ENCODE measurements around the gene CFAP251. TPM values are rescaled to one million over a fixed set of nuclear protein-coding genes. Genes with fewer than 3 reads are reported as not detected.
A peak's percentile ranks its signal among the peaks of the same experiment; 100 is the strongest.

The CFAP251 gene
- total RNA-seq, 1 donor from 2014 or later: 1.3 TPM

- ATAC-seq: no peak
- DNase-seq (ENCODE audit: missing footprints): no peak
- intact Hi-C loops (cut with DNase I): no loop called here
Measured at GRCh38 chr12:121989276-121990113, 71.1 kb downstream of the CFAP251 start.

- intact Hi-C loops (cut with DNase I): no loop called here
- ATAC-seq (no peak), DNase-seq (ENCODE audit: missing footprints) (no peak)
Measured at GRCh38 chr12:121990114-121990647, 71.8 kb downstream of the CFAP251 start.

- DNase-seq (ENCODE audit: missing footprints): no peak
- intact Hi-C loops (cut with DNase I): no loop called here
- ATAC-seq: no peak
Measured at GRCh38 chr12:121990692-121991603, 72.6 kb downstream of the CFAP251 start.

GRCh38 chr12:121992059-121992879, 73.9 kb downstream of the CFAP251 start:
- ATAC-seq (no peak), DNase-seq (ENCODE audit: missing footprints) (no peak)
- intact Hi-C loops (cut with DNase I): no loop called here

- DNase-seq (ENCODE audit: missing footprints): no peak
- peak; percentile 63 for ATAC-seq
- intact Hi-C loops (cut with DNase I): no loop called here
Measured at GRCh38 chr12:121996050-121996944, 77.9 kb downstream of the CFAP251 start.

- ATAC-seq (no peak), DNase-seq (ENCODE audit: missing footprints) (no peak)
- intact Hi-C loops (cut with DNase I): no loop called here
Measured at GRCh38 chr12:121996945-121997612, 78.7 kb downstream of the CFAP251 start.

GRCh38 chr12:122001466-122002209, 83.2 kb downstream of the CFAP251 start:
- ATAC-seq (no peak), DNase-seq (ENCODE audit: missing footprints) (no peak)
- intact Hi-C loops (cut with DNase I): no loop called here

GRCh38 chr12:122003651-122004611, 85.5 kb downstream of the CFAP251 start:
- intact Hi-C loops (cut with DNase I): no loop called here
- ATAC-seq (peak; percentile 30), DNase-seq (ENCODE audit: missing footprints) (no peak)

- intact Hi-C loops (cut with DNase I): no loop called here
- ATAC-seq (no peak), DNase-seq (ENCODE audit: missing footprints) (no peak)
Measured at GRCh38 chr12:122004633-122005071, 86.3 kb downstream of the CFAP251 start.

GRCh38 chr12:122005252-122005776, 86.9 kb downstream of the CFAP251 start:
- ATAC-seq (no peak), DNase-seq (ENCODE audit: missing footprints) (no peak)
- intact Hi-C loops (cut with DNase I): no loop called here

- intact Hi-C loops (cut with DNase I): no loop called here
- ATAC-seq (peak; percentile 47), DNase-seq (ENCODE audit: missing footprints) (no peak)
Measured at GRCh38 chr12:122006186-122006926, 88.0 kb downstream of the CFAP251 start.

GRCh38 chr12:122009741-122010140, 91.3 kb downstream of the CFAP251 start:
- no peak for ATAC-seq
- DNase-seq (ENCODE audit: missing footprints): no peak
- intact Hi-C loops (cut with DNase I): no loop called here

- ATAC-seq: no peak
- intact Hi-C loops (cut with DNase I): no loop called here
- no peak for DNase-seq (ENCODE audit: missing footprints)
Measured at GRCh38 chr12:122012184-122012583, 93.8 kb downstream of the CFAP251 start.

- ATAC-seq: no peak
- intact Hi-C loops (cut with DNase I): no loop called here
- DNase-seq (ENCODE audit: missing footprints): no peak
Measured at GRCh38 chr12:122013136-122013535, 94.7 kb downstream of the CFAP251 start.

All from Right ventricle myocardium inferior (tissue), 1 donor.